NCI-H524 (cell line): ENCODE data around the gene LIPI.
"Not testable (repeated sequence)": the region's sequence is repeated elsewhere in the genome, so short reads cannot be mapped to it uniquely, and the experiment has no call there.

Experiments
- DNase-seq, 2 experiments: peaks; one replicate each; lab custom pipeline; 2025; lab: John Stamatoyannopoulos, UW

LIPI gene

GRCh38 chr21:14119038-14119437 lies 91.7 kb downstream of the LIPI start:
- no peak for DNase-seq

- no peak for DNase-seq
Observed at GRCh38 chr21:14116080-14116481, 94.7 kb downstream of the LIPI start.

GRCh38 chr21:14115646-14116045 lies 95.1 kb downstream of the LIPI start:
- DNase-seq = no peak

GRCh38 chr21:14114251-14114650 lies 96.5 kb downstream of the LIPI start:
- no peak for DNase-seq

GRCh38 chr21:14104564-14104963 lies 106.2 kb downstream of the LIPI start:
- not testable (repeated sequence) for DNase-seq

GRCh38 chr21:14099570-14099969 lies 111.2 kb downstream of the LIPI start:
- DNase-seq = no peak

GRCh38 chr21:14097881-14098499 lies 112.8 kb downstream of the LIPI start:
- no peak for DNase-seq

- DNase-seq = no peak
Observed at GRCh38 chr21:14096577-14096976, 114.2 kb downstream of the LIPI start.

GRCh38 chr21:14096172-14096571 lies 114.6 kb downstream of the LIPI start:
- DNase-seq = no peak

GRCh38 chr21:14095056-14095455 lies 115.7 kb downstream of the LIPI start:
- no peak for DNase-seq

GRCh38 chr21:14092834-14093560 lies 117.8 kb downstream of the LIPI start:
- no peak for DNase-seq

GRCh38 chr21:14090184-14090583 lies 120.6 kb downstream of the LIPI start:
- DNase-seq = not testable (repeated sequence)

- no peak for DNase-seq
Observed at GRCh38 chr21:14088391-14088790, 122.4 kb downstream of the LIPI start.

GRCh38 chr21:14086553-14086952 lies 124.2 kb downstream of the LIPI start:
- DNase-seq = no peak

GRCh38 chr21:14084701-14085100 lies 126.1 kb downstream of the LIPI start:
- DNase-seq = no peak

- no peak for DNase-seq
Observed at GRCh38 chr21:14084068-14084501, 126.7 kb downstream of the LIPI start.

GRCh38 chr21:14080764-14081096 lies 130.0 kb downstream of the LIPI start:
- no peak for DNase-seq

GRCh38 chr21:14080040-14080763 lies 130.6 kb downstream of the LIPI start:
- DNase-seq = no peak

GRCh38 chr21:14078746-14079375 lies 131.9 kb downstream of the LIPI start:
- no peak for DNase-seq

GRCh38 chr21:14076143-14076806 lies 134.5 kb downstream of the LIPI start:
- no peak for DNase-seq

GRCh38 chr21:14075346-14076142 lies 135.2 kb downstream of the LIPI start:
- DNase-seq = no peak
